Amniotic stem cell (primary cell): ENCODE results near the gene VDR.
"Not testable (repeated sequence)": the region's sequence is repeated elsewhere in the genome, so short reads cannot be mapped to it uniquely, and the experiment has no call there.

Source experiments
- DNase-seq: peaks from one replicate; lab custom pipeline; 2025; lab: John Stamatoyannopoulos, UW

The VDR gene

DNA sequence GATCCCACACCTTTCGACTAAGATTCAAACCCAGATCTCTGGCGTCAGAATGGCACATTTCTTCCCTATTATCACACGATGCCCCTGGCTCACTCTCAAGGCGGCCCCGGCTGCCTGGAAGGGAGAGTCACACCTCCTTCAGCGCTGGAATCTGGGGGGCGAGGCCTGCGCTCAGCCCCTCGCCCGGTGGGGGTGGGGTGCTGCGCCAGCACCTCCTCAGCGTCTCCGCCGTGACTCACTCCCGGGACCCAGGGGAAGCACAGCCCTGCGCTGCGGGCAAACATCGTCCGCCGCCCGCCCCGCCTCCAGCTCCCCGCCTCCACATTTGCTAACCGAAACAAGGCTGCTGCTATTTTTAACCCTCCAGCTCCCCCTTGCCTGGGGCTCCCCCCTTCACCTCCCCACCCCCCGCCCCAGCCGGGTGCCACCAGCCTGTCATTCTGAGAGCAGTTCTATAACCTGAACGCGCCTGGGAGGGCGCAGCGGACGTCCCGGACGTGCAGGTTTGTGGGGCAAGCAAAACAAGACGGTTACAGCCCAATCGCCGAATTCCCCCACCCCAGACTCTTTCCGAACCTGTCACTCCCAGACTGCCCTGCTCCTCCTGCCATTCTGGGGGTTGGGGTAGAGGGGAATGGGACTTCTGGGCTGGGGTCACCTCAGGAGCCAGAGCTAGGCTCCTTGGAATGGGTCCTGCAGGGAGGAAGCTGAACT is 91.8 kb downstream of the VDR start:
- DNase-seq: peak; percentile 75

- DNase-seq: peak; percentile 42
These were observed 93.0 kb downstream of the VDR start for GRCh38 chr12:47811581-47812484.

- no peak for DNase-seq
These were observed 93.8 kb downstream of the VDR start for GRCh38 chr12:47811072-47811396.

DNA sequence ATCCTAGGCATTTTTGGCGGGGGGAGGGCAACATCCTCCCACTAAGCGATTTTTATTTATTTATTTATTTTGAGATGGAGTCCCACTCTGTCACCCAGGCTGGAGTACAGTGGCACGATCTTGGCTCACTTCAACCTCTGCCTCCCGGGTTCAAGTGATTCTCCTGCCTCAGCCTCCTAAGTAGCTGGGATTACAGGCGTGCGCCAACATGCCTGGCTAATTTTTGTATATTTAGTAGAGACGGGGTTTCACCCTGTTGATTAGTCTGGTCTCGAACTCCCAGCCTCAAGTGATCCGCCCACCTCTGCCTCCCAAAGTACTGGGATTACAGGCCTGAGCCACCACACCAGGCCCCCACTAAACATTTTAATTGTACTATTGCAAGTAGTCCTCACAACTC is 95.3 kb downstream of the VDR start:
- not testable (repeated sequence) for DNase-seq

GRCh38 chr12:47808574-47809365 is 96.0 kb downstream of the VDR start:
- DNase-seq: no peak

GRCh38 chr12:47808050-47808449 is 96.7 kb downstream of the VDR start:
- no peak for DNase-seq

DNA sequence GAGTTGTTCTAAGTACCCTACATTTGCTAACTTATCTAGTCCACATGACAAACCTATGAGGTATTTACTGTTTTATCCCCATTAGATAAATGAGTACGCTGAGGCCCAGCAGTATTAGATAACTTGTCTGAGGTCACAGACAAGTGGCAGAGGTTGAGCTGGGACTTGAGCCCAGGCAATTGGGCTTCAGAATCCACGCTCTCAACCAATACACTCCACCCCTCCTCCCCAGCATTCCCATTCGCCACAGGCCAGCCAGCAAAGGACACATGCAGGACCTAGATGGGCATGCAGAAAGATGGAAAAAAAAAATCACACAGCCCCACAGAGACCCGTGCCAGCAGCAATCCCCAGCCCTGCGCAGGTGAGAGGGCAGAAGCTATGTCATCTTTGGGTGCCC is 97.5 kb downstream of the VDR start:
- no peak for DNase-seq

DNA sequence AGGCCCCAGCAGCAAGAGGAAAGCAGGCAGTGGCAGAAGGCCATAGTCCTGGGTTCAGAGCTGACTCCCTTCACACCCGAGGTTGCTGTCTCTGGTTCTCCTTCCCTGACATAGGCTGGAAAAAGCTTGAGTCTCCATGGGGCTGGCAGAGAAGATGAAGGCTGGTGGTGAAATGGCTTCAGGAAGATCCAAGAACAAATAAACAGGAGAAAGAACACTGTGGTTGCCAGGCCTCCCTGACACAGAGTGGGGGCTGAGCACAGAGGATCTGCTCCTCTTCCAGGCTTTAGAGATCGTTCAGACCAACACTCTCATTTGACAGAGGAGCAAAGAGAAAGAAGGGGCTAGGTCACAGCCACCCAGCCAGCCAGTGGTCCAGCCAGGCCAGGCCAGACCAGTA is 99.4 kb downstream of the VDR start:
- no peak for DNase-seq

GRCh38 chr12:47804171-47804570 is 100.6 kb downstream of the VDR start:
- no peak for DNase-seq

GRCh38 chr12:47803191-47803875 is 101.5 kb downstream of the VDR start:
- no peak for DNase-seq

- DNase-seq: no peak
These were observed 102.5 kb downstream of the VDR start for GRCh38 chr12:47802312-47802711.

- no peak for DNase-seq
These were observed 102.9 kb downstream of the VDR start for GRCh38 chr12:47801904-47802246.

GRCh38 chr12:47801170-47801903 is 103.5 kb downstream of the VDR start:
- no peak for DNase-seq

- no peak for DNase-seq
These were observed 104.2 kb downstream of the VDR start for GRCh38 chr12:47800582-47800981.

DNA sequence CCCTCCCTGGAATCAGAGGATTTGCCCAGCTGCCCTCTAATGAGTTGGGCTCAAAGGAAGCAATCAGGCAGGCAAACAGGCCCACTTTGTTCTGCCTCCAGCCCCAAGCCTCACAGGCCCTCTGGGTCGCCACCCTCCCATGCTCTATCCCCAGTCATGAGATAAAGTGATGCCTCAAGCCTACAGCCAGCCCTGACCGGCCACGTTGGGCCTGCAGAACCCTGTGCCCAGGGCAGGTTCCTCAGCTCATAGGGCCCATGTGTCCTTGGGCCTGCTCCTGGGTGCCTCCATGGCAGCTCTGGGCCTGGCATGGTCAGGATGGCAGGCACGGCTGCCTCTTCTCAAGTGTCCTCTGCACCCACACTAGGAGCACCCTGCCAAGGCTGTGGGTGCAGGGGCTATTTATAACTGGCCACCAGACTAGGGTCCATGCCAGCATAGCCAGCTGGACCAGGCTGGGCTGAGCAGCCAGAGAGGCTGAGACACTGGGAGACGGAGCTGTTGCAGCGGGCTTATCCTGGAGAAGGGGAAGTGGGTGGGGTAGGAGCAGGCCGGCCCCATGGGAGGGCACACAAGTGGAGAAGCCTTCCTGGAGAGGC is 105.3 kb downstream of the VDR start:
- no peak for DNase-seq

DNA sequence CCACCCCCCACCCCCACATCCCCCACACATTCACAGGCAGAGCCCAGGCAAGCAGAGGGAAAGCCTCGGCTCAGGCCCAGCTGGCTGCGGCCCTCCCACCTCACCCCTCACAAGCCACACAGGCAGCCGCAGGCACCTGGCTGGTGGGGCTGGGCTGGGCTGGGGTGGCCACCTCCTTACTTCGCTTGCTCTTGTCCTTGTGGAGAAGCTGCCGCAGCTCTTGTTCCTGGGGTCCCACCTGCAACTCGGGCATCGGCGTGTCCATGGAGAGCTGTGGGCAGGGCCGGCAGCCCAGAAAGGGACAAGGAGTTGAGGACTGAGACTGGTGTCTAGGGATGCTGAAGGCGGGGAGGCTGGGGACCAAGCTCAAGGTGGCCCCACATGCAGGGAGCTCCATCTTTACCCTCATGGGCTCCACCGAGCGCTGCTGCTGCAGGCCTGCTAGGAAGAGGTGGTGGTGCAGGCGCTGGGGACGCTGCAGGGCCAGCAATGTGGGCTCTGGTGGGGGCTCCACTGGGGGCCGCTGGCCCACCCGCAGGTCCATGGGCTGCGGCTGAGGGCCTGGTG is 106.3 kb downstream of the VDR start:
- no peak for DNase-seq

GRCh38 chr12:47797441-47797840 is 107.4 kb downstream of the VDR start:
- no peak for DNase-seq

GRCh38 chr12:47795814-47796411 is 108.9 kb downstream of the VDR start:
- no peak for DNase-seq

GRCh38 chr12:47795121-47795813 is 109.5 kb downstream of the VDR start:
- DNase-seq: no peak

- no peak for DNase-seq
These were observed 110.1 kb downstream of the VDR start for GRCh38 chr12:47794679-47795078.
